Measurements from ENCODE around the gene HINT1. TPM values are rescaled to one million over a fixed set of nuclear protein-coding genes. Genes with fewer than 3 reads are reported as not detected.
A peak's percentile ranks its signal among the peaks of the same experiment; 100 is the strongest.
"Not testable (repeated sequence)": the region's sequence is repeated elsewhere in the genome, so short reads cannot be mapped to it uniquely, and the experiment has no call there.

HINT1 gene
- polyA plus RNA-seq, 3 donors, result 148 to 223 (median 191) TPM

DNA sequence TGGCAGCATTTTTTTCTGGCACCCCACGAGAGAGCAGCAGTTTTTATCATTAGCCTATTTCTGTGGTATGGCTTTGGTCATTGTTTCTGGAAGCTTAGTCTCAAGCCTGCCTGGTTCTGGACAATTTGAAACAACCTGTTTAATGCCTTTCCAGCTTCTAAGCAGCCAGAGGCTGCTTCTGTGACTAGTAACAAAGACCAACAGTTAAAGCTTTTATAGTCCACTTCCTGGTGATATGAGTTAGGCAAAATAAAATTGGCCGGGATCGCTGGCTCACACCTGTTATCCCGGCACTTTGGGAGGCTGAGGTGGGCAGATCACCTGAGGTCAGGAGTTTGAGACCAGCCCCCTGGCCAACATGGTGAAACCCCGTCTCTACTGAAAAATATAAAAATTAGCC, 29.7 kb upstream of the HINT1 start:
- H3K27me3 Mint-ChIP-seq (ENCODE audit: low read depth in 3 of 3), result no peaks in the 10 kb centered on the region
- no peak overlapping the region for H3K27ac ChIP-seq (ENCODE audit: low read depth in 1 of 2, low read length in 2 of 2)
- H3K4me1 ChIP-seq (ENCODE audit: control insufficient read depth in 1 of 2, insufficient read depth in 2 of 2, low read length in 2 of 2), result peaks cover 0 to 8% of the 10 kb centered on the region in 2 donors
- DNase-seq, result no peak
- no peak overlapping the region for H3K9ac ChIP-seq (ENCODE audit: insufficient read depth, low read length, poor library complexity, severe bottlenecking)
- H3K4me3 Mint-ChIP-seq, result no peak overlapping the region
- intact Hi-C loops (cut with micrococcal nuclease), result no loop called here
- H3K79me2 ChIP-seq (ENCODE audit: insufficient read depth, low read length), result no peaks in the 10 kb centered on the region
- H3K27me3 ChIP-seq (ENCODE audit: control insufficient read depth in 2 of 2, insufficient read depth in 2 of 2, low read length in 2 of 2), result no peaks in the 10 kb centered on the region
- WGBS (ENCODE audit: insufficient coverage), result 95% methylated on average over 5 of the region's 5 CpGs
- peaks cover 0 to 1% (median 0%) of the 10 kb centered on the region in 7 donors for H3K9me3 Mint-ChIP-seq
- no peak overlapping the region for H3K4me3 ChIP-seq (replicated peaks in 1 of 3; ENCODE audit: low read depth in 2 of 3, low read length in 3 of 3)
- peak overlapping the region in 1 of 7 donors; percentile 62 for H3K27ac Mint-ChIP-seq
- H3K4me2 ChIP-seq (replicated peaks; ENCODE audit: extremely low read depth, low read length, poor library complexity, severe bottlenecking), result no peak overlapping the region
- H4K20me1 ChIP-seq (ENCODE audit: insufficient read depth, low read length), result no peaks in the 10 kb centered on the region
- H3K36me3 Mint-ChIP-seq, result peaks cover 4 to 5% of the 10 kb centered on the region in 2 donors
- TF ChIP-seq, protein P1, sequence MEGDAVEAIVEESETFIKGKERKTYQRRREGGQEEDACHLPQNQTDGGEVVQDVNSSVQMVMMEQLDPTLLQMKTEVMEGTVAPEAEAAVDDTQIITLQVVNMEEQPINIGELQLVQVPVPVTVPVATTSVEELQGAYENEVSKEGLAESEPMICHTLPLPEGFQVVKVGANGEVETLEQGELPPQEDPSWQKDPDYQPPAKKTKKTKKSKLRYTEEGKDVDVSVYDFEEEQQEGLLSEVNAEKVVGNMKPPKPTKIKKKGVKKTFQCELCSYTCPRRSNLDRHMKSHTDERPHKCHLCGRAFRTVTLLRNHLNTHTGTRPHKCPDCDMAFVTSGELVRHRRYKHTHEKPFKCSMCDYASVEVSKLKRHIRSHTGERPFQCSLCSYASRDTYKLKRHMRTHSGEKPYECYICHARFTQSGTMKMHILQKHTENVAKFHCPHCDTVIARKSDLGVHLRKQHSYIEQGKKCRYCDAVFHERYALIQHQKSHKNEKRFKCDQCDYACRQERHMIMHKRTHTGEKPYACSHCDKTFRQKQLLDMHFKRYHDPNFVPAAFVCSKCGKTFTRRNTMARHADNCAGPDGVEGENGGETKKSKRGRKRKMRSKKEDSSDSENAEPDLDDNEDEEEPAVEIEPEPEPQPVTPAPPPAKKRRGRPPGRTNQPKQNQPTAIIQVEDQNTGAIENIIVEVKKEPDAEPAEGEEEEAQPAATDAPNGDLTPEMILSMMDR (IDR thresholded peaks at IDR 0.05), result no peak
- no peaks in the 10 kb centered on the region for H3K36me3 ChIP-seq (replicated peaks in 1 of 2; ENCODE audit: control insufficient read depth in 1 of 2, insufficient read depth in 2 of 2, low read length in 2 of 2)
- H3K4me1 Mint-ChIP-seq, result peaks cover 9% of the 10 kb centered on the region
- no peak overlapping the region for H2AFZ ChIP-seq (ENCODE audit: insufficient read depth, low read depth, low read length, poor library complexity, severe bottlenecking)
- no peaks in the 10 kb centered on the region for H3K9me3 ChIP-seq (replicated peaks in 1 of 2; ENCODE audit: control insufficient read depth in 1 of 2, insufficient read depth in 1 of 2, low read length in 2 of 2)

GRCh38 chr5:131193897-131194296, 28.8 kb upstream of the HINT1 start:
- intact Hi-C loops (cut with micrococcal nuclease); H3K27me3 Mint-ChIP-seq (ENCODE audit: low read depth in 3 of 3); DNase-seq: not testable (repeated sequence)

More at GRCh38 chr5:131193897-131194296, 28.8 kb upstream of the HINT1 start:
- H3K9me3 Mint-ChIP-seq; H3K79me2 ChIP-seq (ENCODE audit: insufficient read depth, low read length); H3K4me3 Mint-ChIP-seq; H4K20me1 ChIP-seq (ENCODE audit: insufficient read depth, low read length); H3K9me3 ChIP-seq (replicated peaks in 1 of 2; ENCODE audit: control insufficient read depth in 1 of 2, insufficient read depth in 1 of 2, low read length in 2 of 2); H2AFZ ChIP-seq (ENCODE audit: insufficient read depth, low read depth, low read length, poor library complexity, severe bottlenecking); H3K4me1 ChIP-seq (ENCODE audit: control insufficient read depth in 1 of 2, insufficient read depth in 2 of 2, low read length in 2 of 2); H3K4me2 ChIP-seq (replicated peaks; ENCODE audit: extremely low read depth, low read length, poor library complexity, severe bottlenecking); H3K36me3 ChIP-seq (replicated peaks in 1 of 2; ENCODE audit: control insufficient read depth in 1 of 2, insufficient read depth in 2 of 2, low read length in 2 of 2); H3K27ac Mint-ChIP-seq; H3K9ac ChIP-seq (ENCODE audit: insufficient read depth, low read length, poor library complexity, severe bottlenecking); H3K36me3 Mint-ChIP-seq; H3K4me1 Mint-ChIP-seq; H3K27ac ChIP-seq (ENCODE audit: low read depth in 1 of 2, low read length in 2 of 2); H3K4me3 ChIP-seq (replicated peaks in 1 of 3; ENCODE audit: low read depth in 2 of 3, low read length in 3 of 3); H3K27me3 ChIP-seq (ENCODE audit: control insufficient read depth in 2 of 2, insufficient read depth in 2 of 2, low read length in 2 of 2): not testable (repeated sequence)
- no CpG with 5 or more reads among the region's 7 CpGs for WGBS (ENCODE audit: insufficient coverage)

All from CD14-positive monocyte (primary cell).